ENCODE results near the gene ABCA4.

The ABCA4 gene

DNA sequence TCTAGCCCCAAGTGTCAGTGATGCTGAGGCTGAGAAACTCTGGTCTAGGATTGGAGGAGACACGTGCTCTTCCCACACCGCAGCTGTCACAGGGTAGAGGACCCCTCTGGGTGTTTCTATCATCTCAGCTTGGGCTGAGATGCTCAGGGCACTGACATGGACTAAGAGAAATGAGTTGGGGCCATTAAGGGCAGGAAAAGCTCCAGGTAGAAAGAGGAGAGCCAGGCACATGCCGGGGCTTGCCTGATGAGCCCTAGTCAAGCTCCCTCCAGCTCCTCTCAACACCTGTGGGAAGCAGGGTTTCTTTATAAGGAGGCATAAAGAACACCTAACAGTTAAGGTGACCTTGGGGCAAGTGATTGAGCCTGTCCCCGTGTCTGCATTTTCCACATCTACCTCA, 17.3 kb downstream of the ABCA4 start:
- no peak for DNase-seq

- no peak for DNase-seq
These were observed 19.1 kb downstream of the ABCA4 start for GRCh38 chr1:94101613-94102525.

DNA sequence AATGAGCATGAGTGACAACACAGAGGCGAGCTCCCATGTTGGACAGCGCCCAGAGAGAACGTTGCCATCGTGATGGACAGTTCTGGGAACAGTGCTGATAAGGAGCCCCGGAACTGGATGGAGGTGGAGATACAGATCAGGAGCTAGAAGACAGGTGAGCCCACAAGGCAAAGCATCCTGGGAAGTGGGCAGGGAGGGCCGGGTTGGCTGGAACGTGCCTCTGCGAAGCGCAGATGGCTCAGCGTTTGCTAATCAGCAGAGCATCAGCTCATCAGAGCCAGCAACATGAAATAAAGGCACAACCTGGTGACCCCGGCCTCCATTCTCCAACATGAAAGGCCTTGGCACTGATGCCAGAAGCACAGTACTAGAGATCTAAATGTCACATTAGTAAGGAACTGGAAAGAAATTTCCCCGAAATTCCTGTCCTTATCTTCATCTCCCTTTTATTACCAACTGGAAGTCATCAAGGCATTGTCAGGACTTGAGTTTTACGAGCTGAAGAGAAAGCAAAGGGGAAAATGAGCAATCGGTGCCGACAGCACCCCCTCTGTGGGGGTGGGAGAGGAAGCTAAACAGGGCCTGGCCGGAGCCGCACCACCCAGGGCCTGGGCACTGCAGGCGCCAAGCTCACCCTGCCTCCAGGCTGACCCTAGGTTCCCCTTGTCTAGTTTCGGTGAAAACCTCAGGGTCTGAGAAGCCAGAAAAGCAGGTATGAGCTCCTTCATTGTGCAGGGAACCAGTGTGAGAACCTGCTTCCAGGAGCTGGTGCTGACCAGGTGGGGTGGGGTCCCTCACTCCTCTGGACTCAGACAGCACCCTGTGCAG, 19.9 kb downstream of the ABCA4 start:
- no peak for DNase-seq

- DNase-seq: no peak
These were observed 20.7 kb downstream of the ABCA4 start for GRCh38 chr1:94100129-94100784.

DNA sequence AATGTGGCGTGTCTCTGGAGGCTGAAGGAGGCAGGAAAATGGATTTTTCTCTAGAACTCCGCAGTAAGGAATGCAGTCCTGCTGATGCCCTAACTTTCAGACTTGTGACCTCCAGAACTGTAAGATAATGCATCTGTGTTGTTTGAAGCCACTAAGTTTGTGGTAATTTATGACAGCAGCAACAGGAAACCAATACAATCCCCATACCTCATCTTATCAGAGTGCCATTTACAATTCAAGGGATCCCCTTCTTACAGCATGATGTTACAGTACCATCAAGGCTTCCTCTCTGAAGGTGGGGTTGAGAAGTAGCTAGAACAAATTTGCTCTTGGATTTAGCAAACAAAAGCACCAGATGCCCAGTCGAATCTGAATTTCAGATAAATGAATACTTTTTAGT, 21.6 kb downstream of the ABCA4 start:
- no peak for DNase-seq

DNA sequence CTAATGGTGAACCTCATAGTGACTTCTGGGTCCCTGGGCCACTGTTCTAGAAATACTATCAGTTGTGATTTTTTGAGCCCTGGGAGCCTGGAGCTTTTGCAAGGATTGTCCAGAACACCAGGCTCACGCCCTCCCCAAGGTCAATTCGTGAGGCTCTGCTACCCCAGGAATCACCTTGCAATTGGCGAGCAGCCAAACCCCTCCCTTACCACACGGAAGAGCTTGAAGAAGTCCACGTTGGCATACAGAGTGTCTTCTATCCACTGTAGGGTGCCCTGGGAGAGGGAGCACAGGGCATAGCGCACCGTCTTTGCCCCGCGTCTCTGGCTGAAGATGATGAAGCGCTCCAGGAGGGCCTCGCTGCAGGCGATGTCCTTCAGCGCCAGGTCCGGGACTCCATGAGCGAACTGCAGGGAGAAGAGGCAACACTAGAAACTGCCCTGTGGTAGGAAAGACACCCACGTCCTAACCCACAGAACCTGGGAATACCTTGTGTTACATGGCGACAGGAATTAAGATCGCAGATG, 22.3 kb downstream of the ABCA4 start:
- DNase-seq: no peak

DNA sequence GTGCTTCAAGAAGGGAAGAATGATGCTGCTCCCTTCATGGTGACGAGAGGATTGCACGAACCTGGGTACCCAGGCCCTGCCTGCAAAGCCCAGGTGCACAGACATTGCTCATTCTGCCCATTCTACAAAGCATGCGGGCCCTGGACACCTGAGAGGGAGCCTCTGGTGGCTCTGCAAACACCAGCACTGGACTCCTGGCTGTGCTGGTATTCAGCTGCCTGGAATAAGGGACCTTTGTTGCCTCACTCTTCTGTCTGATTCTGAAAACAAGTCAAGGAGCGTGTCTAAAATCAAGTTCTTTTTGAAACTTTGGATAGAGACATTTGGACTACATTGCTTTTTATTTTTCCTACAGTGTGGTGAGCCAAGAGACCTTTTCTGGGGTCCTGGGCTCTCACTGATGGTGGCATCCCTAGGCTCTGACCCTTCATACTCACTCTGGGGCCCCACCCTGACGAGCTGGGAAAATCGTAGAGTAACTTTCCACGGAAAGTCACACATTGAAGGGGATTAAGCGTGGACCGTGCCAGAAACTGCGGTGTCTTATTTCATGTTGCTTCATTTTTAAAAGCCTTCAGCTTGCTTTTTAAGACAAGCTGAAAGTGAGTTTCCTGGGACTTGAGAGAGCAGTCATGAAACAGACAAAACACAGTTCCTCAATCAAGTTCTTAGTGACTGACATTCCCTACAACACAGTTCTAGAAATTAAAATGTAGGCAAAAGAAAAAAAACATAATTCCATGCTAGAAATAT, 24.0 kb downstream of the ABCA4 start:
- DNase-seq: no peak

GRCh38 chr1:94095744-94096469, 25.0 kb downstream of the ABCA4 start:
- DNase-seq: no peak

GRCh38 chr1:94095112-94095637, 25.8 kb downstream of the ABCA4 start:
- peak; percentile 76 for DNase-seq

GRCh38 chr1:94094469-94095111, 26.4 kb downstream of the ABCA4 start:
- DNase-seq: peak; percentile 61

DNA sequence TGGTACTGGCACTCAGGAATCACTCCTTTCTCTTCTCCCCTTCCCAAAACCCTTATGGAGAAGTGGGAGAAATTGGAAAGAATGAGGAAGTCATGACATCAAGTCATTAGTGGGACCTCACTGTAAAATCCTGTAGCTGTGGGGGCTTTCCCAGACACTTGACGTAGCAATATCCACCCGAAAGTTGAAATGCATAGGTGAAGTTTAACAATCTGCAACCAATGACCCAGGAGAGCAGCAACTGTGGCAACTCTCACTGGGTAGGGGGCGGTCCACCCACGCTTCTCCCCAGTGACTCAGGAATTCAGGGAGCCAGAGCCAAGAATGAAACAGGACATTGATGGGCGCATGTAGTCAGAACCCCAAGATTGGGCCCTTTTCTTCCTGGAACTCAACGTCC, 27.0 kb downstream of the ABCA4 start:
- DNase-seq: peak; percentile 61

GRCh38 chr1:94093396-94093795, 27.6 kb downstream of the ABCA4 start:
- DNase-seq: no peak

DNA sequence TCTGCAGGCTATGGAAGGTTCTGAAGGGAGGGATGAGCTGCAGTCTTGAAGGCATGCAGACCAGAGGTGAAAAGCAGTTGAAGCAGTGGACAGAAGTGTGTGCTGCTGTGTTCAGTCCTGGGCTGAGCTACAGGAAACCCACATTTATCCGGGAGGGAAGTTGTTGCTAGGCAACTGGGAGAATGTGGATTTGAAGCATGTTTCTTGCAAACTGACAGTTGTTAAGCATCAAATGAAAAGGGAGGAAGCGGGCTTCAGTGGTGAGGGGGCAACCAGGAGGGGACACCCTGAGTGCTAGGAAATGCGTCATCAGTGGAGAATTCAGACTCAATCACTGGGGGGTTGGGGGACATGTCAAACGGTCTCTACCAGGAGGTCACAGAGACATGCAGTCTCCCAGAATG, 28.7 kb downstream of the ABCA4 start:
- DNase-seq: no peak

GRCh38 chr1:94090761-94091160, 30.2 kb downstream of the ABCA4 start:
- no peak for DNase-seq

DNA sequence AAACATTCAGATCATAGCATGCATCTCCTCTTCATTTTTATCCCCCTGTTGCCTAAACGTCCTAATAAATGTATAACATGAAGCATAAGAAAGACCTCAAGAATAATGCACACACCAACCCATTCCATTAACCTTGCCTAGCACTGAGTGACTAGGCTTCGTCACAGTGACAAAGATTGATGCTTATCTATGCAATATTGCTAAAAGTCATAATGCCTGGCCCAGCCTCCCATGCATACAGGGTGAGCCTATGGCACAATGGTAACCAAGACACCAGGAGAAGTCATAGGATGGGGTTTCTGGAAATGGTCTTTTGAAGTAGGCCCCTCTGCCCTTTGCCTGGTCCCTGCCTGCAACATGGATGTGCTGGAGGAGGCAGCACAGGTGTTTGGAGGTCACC, 33.8 kb downstream of the ABCA4 start:
- DNase-seq: no peak

DNA sequence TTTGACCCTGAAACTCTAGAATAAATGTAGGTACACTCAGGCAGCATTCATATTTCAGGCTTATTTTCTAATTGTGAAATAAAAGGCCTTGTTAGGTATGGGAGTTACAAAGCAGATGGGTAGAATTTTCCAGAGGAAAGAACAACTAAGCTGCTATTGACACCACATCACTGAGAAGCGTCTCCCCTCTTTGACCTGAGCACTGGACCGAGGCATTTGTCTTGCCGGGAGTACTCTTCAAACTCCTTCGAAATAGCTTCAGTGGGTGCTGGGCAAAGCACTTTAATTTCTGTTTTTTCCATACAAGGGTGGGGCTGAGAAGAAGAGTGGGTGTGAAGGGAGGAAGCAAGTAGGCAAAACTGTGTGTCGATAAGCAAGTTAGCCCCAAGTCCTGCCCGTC, 36.4 kb downstream of the ABCA4 start:
- DNase-seq: peak; percentile 26

- DNase-seq: no peak
These were observed 36.9 kb downstream of the ABCA4 start for GRCh38 chr1:94084085-94084484.

GRCh38 chr1:94083681-94084080, 37.3 kb downstream of the ABCA4 start:
- no peak for DNase-seq

- peak; percentile 82 for DNase-seq
These were observed 39.2 kb downstream of the ABCA4 start for GRCh38 chr1:94081566-94082344.

DNA sequence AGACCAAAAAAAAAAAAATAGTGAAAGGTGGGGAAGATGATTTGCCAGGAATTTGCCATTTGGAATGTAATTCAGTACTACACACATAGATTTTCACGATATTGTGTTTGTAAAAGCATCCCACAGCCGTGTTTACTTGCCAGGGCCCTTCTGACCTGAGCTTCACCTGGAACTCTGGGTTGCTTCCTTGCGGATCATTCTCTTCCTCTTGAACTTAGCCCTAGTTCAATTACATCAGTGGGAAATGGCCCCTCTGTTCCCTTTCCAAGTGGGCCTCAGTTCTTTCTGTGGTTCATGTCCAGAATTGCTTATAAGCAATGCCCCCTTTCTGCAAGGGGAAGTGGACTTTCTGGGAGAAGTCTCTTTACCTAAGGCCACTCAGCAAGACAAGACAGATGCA, 41.0 kb downstream of the ABCA4 start:
- no peak for DNase-seq
